Measurements from ENCODE around the gene INMT.
"Not testable (repeated sequence)": the region's sequence is repeated elsewhere in the genome, so short reads cannot be mapped to it uniquely, and the experiment has no call there.

The INMT gene

DNA sequence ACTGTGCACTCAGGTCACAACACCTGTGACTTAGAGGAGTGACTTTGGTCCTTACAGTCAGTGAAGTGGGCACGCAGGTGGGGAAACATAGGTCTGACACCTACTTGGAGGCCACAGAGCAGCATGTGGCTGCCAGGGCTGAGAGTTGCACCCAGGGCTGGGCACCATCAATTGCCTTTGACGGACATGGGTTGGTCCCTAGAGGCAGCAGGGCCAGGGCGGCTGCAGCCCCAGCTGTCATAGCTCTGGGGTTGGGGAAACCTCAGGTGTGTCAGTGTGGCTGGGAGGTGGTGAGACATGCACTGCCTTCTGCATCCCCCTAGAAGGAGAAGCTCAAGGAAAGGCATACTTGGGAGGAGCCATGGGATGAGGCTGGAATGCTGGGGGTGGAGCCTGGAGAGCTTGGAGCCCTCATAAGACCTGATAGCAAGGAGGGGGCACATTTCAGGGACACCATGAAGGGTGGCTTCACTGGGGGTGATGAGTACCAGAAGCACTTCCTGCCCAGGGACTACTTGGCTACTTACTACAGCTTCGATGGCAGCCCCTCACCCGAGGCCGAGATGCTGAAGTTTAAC, at the start of gene INMT:
TSS of gene INMT (plus strand) at position 440 of the 578 bp plus-strand sequence. CDS start at position 456, 16 bp downstream.
- DNase-seq = no peak

DNA sequence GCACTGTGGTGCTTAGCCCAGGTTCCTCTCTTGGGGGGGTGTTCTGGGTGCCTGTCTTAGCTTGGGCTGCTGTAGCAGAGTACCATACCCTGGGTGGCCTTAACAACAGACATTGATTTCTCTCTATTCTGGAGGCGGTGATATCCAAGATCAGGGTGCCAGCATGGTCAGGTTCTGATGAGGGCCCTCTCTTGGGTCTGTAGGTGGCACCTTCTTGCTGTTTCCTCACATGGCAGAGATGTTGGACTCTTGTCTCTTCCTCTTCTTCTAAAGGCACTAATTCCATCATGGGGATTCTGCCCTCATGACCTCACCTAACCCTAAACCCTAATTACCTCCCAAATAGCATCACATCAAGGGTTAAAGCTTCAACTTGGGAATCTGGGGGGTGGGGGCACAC, 49.7 kb upstream of the INMT start:
- DNase-seq = peak; percentile 10

DNA sequence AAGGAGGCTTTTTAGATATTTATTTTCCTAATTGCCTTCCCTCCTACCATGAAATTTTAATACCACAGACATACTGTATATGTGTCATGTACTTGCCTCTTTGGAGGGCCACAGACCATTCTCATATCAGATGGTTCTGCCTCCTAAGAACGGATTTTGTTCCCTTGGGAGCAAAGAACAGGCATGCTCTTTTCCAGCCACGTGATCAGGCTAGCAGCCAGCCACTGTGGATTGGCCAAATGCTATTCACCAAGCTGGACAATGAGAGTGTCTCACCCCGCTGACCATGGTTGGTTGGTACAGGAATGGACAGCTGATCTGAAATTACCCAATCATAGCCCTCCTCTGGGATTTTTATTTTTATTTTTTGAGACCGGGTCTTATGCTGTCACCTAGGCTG, 48.2 kb upstream of the INMT start:
- no peak for DNase-seq

DNA sequence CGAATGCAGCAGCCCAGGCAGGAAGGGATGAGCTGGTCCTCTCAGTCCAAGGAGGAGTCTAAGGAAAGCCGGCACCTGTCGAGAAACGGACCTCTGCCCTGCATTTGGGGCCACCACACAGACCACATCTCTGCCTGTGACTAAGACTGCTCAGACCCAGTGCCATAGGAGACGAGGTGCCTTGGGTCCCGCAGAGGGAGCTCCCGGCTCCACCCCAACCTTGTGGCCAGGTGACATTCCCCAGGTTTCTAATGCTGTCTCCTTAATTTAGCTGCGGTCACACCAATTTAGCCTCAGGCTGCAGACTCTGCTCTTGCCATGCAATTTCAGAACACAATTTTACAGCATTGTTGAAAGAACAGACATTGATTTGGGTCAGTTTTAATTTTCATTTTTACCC, 46.9 kb upstream of the INMT start:
- no peak for DNase-seq

DNA sequence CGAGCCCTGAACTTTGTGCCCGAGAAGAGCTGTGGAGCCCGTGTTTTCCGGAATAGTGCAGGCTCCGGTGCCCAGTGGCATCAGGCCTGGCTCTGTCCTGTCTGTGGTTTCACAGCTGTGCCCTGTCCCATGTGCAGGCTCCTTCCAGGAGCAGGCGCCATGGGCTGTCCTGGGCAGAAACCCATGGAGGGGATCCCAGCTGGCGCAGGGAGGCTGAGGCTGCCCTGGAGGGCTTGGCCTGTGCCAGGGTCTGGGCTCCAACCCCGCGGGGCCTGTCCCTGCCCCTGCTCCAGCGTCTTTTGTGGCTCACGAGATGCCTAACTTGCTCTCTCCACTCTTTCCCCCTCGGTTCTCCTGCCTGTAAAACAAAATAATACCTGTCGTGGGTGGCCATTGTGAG, 46.3 kb upstream of the INMT start:
- no peak for DNase-seq

DNA sequence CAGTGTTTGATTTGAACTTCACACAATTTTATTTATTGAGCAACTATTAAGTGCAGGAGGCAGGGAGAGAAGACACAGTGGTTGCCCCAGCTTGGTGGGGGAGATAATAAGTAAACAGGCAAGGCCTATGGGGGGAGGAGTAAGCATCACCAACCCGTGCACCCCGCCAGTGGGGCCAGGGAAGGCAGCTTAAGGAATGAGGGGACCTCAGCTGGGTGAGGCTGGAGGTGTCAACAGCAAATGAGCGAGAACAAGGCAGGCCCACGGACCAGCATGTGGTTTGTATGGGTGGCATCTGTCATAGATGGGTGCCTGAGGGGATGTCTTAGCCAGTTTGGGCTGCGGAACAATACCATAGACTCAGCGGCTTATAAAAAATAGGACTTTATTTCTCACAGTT, 45.6 kb upstream of the INMT start:
- DNase-seq = no peak

DNA sequence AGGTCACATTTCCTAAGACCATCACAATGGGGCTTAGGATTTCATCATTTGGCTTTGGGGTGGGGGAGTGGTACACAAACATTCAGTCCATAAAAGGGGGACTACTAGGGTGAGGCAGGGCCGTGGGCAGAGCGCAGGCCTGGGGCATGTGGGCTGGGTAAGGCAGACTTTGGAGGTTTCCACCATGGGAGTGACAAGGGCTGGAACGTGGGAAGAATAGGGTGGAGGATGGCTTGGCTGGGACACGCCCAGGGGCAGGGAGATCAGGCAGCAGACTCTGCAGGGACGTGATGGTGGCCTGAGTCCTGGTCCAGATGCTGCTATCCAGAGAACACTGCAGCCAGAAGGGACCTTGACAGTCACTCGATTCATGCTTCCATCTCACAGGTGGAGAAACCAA, 45.0 kb upstream of the INMT start:
- no peak for DNase-seq

DNA sequence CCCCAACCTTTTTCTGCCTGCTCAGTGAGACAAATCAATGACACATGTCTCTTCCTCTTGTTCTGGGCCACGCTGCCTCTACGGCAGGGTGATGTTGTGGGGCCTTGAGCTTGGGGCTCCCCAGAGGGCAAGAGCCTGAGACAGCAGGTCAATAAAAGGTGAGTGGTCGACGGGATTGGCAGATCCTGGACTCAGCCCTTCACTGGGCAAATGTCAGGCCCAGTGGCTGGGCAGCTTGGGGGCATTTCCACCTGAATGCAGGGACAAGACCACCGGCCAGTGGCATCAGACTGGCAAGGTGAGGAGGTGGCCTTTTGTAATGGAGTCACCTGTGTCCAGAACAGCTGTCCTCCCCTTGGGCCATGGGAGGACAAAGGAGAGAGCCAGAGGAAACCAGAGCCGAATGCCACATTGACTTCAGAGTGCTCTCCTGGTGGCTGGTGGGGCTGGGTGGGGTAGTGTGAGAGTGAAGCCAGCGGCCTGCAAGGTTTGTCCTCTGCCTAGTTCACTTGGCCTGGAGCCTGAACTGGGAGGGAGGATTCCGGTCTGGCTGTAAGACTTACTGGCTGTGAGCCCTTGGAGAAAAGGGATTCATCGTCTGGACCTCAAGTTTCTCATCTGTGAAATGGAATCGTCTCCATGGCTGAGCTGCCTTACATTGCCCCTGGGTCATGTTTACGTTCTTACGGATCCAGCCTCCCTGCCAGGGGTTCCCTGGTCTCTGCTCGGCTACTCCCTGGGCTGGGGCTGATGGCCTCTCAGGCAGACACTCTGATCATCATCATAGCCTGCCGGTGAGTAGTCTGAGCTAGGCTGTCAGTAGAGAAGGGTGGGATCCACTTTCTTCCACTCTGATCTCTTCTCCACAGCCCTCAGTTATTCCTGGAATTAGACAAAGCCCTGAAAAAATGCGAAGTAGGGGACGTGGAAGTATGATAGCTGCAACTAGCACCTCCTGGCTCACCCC, 44.3 kb upstream of the INMT start:
- no peak for DNase-seq

DNA sequence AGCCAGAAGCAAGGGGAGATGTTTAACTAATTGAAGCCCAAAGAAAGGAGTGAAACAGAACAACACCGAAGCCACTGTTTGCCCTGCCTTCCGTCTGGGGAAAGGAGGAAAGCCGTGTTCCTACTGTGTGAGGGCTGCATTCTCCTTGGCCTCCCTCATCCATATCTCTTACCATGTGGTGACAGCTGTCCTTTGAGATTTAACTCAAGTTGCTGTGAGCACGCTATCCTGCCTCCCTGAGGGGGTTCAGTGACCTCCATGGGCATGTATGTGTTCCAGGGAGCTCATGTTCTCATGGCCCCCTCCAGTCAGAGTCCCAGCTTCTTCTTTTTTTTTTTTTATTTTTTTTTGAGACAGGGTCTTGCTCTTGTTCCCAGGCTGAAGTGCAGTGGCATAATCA, 43.5 kb upstream of the INMT start:
- DNase-seq = no peak

DNA sequence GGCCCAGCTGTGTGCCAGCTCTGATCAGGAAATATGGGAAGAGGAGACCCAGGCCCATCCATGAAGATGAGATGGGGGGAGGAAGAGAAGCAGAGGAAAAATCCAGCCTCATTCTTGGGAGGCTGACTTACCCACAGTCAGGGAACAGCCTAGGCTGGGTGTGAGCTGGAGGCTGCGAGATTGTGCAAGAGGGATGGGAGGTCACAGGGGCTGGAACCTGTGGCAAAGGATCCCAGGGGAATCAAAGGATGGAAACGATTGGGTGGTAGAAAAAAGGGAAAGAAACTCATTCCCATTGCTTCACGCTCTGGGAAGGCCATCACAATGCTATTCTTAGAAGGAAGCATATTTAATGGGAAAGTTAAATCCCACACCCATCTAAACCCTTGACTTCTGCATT, 43.0 kb upstream of the INMT start:
- no peak for DNase-seq

DNA sequence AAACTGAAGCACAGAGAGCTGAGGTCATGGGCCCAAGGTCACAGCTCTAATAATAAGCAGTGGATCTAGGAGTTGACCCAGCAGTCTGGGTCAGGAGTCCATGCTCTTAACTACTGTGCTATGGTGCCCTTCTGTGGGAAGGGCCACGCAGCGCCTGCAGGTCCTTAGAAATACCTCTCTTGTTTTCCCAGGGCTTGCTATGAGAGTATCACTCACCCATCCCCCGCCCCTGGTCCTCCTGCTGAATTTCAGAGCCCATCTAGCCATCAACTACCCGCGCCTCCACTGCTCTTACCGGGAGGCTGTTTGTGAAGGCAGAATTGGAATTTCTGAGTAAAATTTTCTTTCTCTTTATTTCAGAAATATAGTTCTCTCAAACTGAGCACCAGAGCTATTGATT, 42.4 kb upstream of the INMT start:
- no peak for DNase-seq

DNA sequence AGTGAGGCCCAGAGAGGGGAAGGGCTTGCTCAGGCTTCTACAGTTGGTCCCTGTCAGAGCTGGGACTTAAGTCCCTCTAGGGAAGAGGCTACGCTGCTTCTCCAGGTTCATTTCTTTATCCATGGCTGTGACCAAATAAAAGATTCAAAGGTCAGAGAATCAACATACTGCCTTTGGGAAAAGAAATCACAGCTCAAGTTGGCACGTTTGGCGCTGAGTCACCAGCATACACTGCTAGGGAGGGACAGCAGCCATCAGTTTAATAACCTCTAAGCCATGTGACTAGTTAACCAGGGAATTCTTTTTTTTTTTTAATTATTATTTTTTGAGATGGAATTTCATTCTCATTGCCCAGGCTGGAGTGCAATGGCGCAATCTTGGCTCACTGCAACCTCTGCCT, 41.3 kb upstream of the INMT start:
- DNase-seq = no peak

DNA sequence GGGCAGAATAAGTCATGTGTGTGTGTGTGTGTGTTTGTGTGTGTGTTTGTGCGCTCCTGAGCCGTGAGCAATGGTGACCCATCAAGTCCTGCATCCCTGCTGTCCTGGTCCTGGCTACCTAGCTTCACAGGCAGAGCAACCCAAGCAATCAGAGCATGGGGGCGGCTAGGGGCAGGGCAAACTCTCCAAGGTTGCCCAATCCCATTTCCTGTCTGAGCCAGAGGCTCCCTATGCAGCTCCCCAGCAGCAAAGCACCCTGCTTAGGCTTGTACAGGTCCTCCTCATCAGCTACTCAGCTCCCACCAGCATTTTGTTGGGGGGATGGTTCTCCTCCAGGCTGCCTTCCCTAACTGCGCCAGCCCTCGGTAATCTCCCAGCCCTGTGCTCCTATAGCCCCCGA, 38.5 kb upstream of the INMT start:
- DNase-seq = no peak

DNA sequence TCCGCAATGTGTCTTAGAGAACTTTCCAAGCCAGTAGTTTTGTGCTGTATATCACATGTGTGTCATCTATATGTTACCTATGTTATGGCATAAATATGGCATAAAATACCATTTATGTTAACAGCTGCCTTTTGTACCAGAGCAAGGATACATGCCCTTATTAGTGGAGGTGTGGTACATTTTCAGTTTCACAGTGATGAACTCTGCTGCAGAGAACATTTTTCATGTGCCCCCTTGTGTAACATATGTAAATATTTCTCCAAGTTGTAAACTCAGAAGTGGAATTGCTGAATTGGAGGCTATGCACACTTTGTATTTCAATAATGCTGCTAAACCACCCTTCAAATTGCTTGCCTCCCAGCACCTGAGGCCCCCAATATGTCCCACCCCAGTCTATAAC, 37.8 kb upstream of the INMT start:
- DNase-seq = no peak

DNA sequence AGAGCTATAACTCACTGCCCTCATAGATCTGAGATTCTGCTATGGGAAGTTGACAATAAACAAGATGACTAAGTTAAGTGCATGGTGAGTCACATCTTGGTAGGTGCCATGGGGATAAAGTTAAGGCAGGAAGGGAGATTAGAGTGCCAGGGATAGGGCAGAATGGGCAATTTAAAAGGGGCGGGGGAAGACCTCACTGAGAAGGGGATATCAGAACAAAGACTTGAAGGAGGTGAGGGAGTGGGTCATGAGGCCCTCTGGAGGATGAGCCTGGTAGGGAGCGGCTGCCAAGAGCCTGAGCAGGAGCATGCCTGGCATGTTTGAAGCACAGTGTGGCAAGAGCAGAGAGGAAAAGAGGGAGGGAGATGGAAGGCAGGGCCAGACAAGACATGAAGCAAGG, 34.8 kb upstream of the INMT start:
- DNase-seq = no peak

DNA sequence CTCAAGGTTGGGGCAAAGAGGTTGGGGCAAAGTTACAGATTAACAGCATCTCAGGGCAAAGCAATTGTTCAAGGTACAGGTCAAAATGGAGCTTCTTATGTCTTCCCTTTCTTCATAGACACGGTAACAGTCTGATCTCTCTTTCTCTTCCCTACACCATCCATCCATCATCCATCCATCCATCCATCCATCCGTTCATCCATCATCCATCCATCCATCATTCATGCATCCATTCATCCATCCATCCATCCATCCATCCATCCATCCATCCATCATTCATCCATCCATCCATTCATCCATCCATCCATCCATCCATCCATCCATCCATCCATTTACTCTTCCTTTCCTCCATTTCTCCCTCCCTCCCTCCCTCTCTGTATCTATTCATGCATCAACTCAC, 32.5 kb upstream of the INMT start:
- DNase-seq = not testable (repeated sequence)

DNA sequence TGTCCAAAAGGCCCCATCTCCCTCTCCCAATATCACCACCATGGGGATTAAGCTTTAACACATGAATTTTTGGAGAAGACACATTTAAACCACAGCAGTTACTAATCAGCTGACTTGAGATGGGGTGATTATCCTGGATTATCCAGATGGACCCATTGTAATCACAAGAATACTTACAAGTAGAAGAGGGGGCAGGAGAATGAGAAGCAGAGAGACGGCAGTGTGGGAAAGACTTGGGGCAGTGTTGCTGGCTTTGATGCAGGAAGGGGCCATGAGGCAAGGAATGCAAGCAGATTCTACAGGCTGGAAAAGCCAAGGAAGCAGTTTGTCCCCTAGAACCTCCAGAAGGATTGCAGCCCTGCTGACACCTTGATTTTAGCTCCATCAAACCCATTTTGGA, 30.7 kb upstream of the INMT start:
- no peak for DNase-seq

DNA sequence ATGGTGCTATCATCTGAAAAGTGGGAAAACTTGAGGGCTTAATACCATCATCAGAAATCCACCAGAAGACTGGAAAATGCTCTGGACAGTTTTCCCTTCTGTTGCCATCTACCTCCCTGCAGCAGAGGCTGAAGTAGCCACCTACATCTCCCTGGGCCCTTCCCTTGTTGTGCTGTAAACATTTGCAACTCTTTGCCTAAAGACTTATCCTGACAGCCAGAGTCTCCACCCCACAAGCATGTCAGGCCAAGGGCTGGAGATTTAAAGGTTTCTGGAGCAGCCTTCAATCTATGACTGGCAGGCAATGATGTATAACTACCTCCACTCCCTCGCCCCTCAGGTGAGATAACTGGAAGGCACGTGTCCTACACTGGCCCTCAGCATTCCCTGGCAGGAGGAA, 29.7 kb upstream of the INMT start:
- DNase-seq = no peak

DNA sequence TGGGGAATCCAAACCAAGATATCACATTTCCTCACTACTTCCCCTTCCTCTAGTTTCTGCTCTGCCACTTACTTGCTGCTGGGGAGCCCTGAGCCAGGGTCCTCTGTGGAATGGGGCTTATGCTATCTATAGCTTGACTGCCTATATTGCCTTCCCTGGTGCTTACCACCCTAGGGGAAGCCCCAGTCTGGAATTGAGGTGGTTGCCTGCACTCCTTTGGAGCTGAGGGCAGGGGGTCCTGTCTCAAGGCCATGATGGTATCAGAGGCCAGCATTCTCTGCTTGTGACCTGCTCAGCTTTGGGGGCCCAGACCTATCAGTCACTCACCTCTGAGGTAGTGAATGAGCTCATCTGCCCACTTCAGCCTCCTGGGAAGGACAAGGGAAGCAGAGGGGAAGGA, 29.3 kb upstream of the INMT start:
- no peak for DNase-seq

DNA sequence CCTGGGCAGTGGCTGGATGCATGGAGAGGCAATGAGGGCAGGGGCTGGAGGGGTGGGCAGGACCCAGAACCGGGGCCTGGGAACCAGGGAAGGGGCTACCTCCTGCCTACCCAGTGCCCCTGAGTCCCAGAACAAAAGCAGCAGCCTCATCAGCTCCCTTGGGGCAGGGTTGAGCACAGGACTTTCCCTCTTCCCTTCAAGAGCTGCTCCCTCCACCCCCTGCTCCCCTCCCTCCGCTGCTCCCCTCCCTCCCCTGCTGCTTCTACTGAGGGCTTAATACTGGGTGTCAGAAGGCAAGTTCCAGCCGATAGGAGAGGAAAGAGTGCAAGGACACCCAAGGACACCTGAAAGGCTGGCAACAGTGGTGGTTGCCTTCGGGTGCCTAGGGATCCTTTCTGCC, 28.2 kb upstream of the INMT start:
- no peak for DNase-seq

DNA sequence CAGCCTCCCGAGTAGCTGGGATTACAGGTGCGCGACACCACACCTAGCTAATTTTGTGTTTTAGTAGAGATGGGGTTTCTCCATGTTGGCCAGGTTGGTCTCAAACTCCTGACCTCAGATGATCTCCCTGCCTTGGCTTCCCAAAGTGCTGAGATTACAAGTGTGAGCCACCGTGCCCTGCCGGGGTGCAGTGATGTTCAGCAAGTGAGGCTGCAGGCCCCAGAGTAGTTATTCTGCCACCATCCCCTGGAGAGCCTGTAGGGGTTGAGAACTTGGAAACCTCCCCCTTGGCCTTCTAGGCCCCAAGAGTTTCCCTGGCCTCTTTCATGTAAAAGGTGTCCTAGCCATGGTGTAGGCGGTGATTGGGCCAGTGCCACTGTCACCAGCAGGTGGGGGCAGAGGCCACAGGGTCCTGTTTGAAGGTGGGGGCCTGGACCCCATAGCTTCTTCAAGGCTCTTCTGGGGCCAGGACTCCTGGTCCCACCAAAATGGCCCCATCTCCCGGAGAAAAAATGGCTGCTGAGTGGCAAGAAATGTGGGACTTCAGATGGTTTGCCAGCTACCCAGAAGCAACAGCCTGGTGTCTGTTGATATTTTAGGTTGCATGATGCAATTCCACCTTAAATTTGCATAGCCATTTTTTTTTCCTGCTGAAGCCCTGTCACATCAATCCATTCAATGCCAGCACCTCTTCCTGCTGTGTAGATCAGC, 25.5 kb upstream of the INMT start:
- no peak for DNase-seq

DNA sequence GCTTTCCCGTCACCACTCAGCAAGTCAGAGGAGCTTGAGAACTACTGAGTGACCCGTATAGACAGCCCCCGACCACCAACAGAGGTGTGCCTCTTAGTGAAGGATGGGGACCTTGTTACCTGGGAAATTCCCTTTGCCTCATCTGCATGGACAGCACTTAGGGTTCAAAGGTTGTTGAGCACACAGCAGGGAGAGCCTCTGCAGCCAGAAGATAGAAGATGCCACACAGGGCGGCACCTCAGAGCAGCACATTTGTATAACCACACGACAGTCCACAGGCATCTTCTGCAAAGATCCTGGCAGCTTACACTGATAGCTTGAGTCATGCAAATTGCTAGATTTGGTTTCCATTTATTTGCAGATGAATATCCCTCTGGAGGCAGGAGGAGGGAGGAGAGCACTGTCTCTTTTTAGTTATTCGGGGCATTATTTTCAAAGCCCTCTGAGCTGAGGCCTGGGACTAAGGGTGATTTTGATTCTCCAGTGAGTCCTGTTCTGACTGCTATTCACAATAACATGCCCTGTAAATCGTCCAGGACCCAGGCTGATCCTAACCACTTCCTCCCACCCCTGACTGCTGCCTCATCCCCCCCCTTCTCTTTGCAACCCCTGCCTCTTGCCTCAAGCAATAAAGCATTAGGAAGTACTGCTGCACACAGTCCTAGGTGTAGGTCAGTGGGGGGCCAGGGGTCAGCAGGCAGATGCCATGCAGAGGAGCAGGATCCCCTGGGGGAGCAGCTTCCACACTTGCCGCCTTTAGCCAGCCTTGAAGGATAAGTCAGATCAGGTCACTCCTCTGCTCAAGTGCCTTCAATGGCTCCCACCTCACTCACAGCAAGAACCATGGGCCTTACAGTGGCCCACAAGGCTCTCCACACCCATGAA, 24.6 kb upstream of the INMT start:
- DNase-seq = peak; percentile 28

DNA sequence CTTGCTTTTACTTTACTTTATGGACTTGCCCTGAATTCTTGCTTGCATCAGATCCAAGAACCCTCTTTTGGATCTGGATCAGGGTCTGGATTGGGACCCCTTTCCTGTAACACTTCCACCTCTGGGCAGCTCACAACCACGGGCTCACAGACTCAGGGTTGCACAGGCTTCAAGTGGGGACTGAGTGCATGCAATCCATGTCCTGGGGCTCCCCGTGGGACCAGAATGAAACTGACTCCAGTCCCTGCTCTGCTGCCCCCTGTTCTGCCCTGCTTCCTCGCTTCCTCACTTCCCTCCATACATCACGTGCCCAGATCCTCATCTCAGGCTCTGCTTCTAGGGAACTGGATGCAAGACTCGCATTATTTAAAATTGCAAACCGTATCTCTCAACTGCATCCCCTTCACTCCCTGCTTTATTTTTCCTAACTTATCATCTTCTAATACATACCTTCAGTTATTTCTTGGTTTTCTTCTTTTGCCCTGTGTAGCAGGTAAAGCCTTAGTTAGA, 23.3 kb upstream of the INMT start:
- no peak for DNase-seq

Measured in activated CD4-positive, alpha-beta T cell treated with anti-CD3 and anti-CD28 coated beads, Interleukin-2, amount 50 U/mL, for 16 hours (primary cell).